ENCODE data around the gene PCMT1. TPM values are rescaled to one million over a fixed set of nuclear protein-coding genes. Genes with fewer than 3 reads are reported as not detected.

PCMT1 gene
- total RNA-seq, 1 experiment from 2014 or later = 115 TPM

- H3K27ac ChIP-seq (ENCODE audit: low read depth, low read length, poor library complexity, severe bottlenecking) = no peak overlapping the region
Measured at GRCh38 chr6:149769676-149770075, 20.1 kb downstream of the PCMT1 start.

GRCh38 chr6:149771185-149771584, 21.6 kb downstream of the PCMT1 start:
- POLR2A ChIA-PET (ENCODE audit: low non-redundant PET) = no interaction called here
- intact Hi-C loops (cut with micrococcal nuclease; ENCODE audit: unreplicated experiment) = no loop called here

More at GRCh38 chr6:149769676-149770075, 20.1 kb downstream of the PCMT1 start:
- intact Hi-C loops (cut with micrococcal nuclease; ENCODE audit: unreplicated experiment) = no loop called here
- no peak for DNase-seq (ENCODE audit: low spot score)
- TF ChIP-seq EZH2 (IDR thresholded peaks at IDR 0.05; ENCODE audit: borderline replicate concordance, low read depth, low read length, poor library complexity, severe bottlenecking) (no peak), CTCF (conservative IDR thresholded peaks at IDR 0.05; ENCODE audit: low read depth, low read length) (no peak)
- H3K9me3 ChIP-seq (ENCODE audit: low read depth, low read length, poor library complexity, severe bottlenecking) = peaks cover 12% of the 10 kb centered on the region
- H3K4me1 ChIP-seq (ENCODE audit: insufficient read depth, low read length, poor library complexity, severe bottlenecking) = no peaks in the 10 kb centered on the region
- H3K4me3 ChIP-seq (ENCODE audit: low read depth, low read length, poor library complexity, severe bottlenecking) = no peak overlapping the region
- no peaks in the 10 kb centered on the region for H3K27me3 ChIP-seq (replicated peaks; ENCODE audit: insufficient read depth, low read depth, low read length, poor library complexity)
- BruUV-seq (replicated peaks) = no TSS peak
- H3K36me3 ChIP-seq (ENCODE audit: insufficient read depth, low read length, poor library complexity, severe bottlenecking) = peaks cover 34% of the 10 kb centered on the region
- ChIA-PET CTCF (no interaction called here), POLR2A (ENCODE audit: low non-redundant PET) (no interaction called here)

GRCh38 chr6:149771925-149772324, 22.4 kb downstream of the PCMT1 start:
- Histone ChIP-seq H3K27ac (ENCODE audit: low read depth, low read length, poor library complexity, severe bottlenecking) (no peak overlapping the region), H3K36me3 (ENCODE audit: insufficient read depth, low read length, poor library complexity, severe bottlenecking) (peaks cover 28% of the 10 kb centered on the region), H3K27me3 (replicated peaks; ENCODE audit: insufficient read depth, low read depth, low read length, poor library complexity) (no peaks in the 10 kb centered on the region), H3K4me3 (ENCODE audit: low read depth, low read length, poor library complexity, severe bottlenecking) (no peak overlapping the region), H3K4me1 (ENCODE audit: insufficient read depth, low read length, poor library complexity, severe bottlenecking) (no peaks in the 10 kb centered on the region), H3K9me3 (ENCODE audit: low read depth, low read length, poor library complexity, severe bottlenecking) (no peaks in the 10 kb centered on the region)
- BruUV-seq (replicated peaks) = no TSS peak
- ChIA-PET POLR2A (ENCODE audit: low non-redundant PET) (no interaction called here), CTCF (no interaction called here)
- DNase-seq (ENCODE audit: low spot score) = no peak
- TF ChIP-seq EZH2 (IDR thresholded peaks at IDR 0.05; ENCODE audit: borderline replicate concordance, low read depth, low read length, poor library complexity, severe bottlenecking) (no peak), CTCF (conservative IDR thresholded peaks at IDR 0.05; ENCODE audit: low read depth, low read length) (no peak)
- intact Hi-C loops (cut with micrococcal nuclease; ENCODE audit: unreplicated experiment) = no loop called here

More at GRCh38 chr6:149771185-149771584, 21.6 kb downstream of the PCMT1 start:
- Histone ChIP-seq H3K4me3 (ENCODE audit: low read depth, low read length, poor library complexity, severe bottlenecking) (no peak overlapping the region), H3K27me3 (replicated peaks; ENCODE audit: insufficient read depth, low read depth, low read length, poor library complexity) (no peaks in the 10 kb centered on the region), H3K4me1 (ENCODE audit: insufficient read depth, low read length, poor library complexity, severe bottlenecking) (no peaks in the 10 kb centered on the region), H3K27ac (ENCODE audit: low read depth, low read length, poor library complexity, severe bottlenecking) (no peak overlapping the region), H3K9me3 (ENCODE audit: low read depth, low read length, poor library complexity, severe bottlenecking) (peaks cover 6% of the 10 kb centered on the region), H3K36me3 (ENCODE audit: insufficient read depth, low read length, poor library complexity, severe bottlenecking) (peaks cover 28% of the 10 kb centered on the region)
- no TSS peak for BruUV-seq (replicated peaks)
- no peak for DNase-seq (ENCODE audit: low spot score)
- no peak for TF ChIP-seq EZH2 (IDR thresholded peaks at IDR 0.05; ENCODE audit: borderline replicate concordance, low read depth, low read length, poor library complexity, severe bottlenecking)
- no peak for TF ChIP-seq CTCF (conservative IDR thresholded peaks at IDR 0.05; ENCODE audit: low read depth, low read length)
- CTCF ChIA-PET = no interaction called here

Data from A673 (cell line).